Cardiac fibroblast (primary cell): ENCODE results near the gene CDHR2.
"Not testable (repeated sequence)": the region's sequence is repeated elsewhere in the genome, so short reads cannot be mapped to it uniquely, and the experiment has no call there.

ENCODE experiments used
- DNase-seq, 2 donors: peaks; one replicate each; pipeline versions ENCODE4 v3.0.0 to v3.0.0-alpha.2; 2010; ENCODE audit warnings: low read depth in 2 of 2
- H3K4me3 ChIP-seq, 2 donors: replicated peaks in 1 of 2; 1 replicate in 1 of 2; 2 replicates in 1 of 2; pipeline ENCODE4 v1.5.1; 2011; ENCODE audit warnings: low read depth in 2 of 2, low read length in 2 of 2, mild to moderate bottlenecking in 2 of 2, moderate library complexity in 1 of 2
- TF ChIP-seq, protein P1 (sequence below): IDR thresholded peaks from one replicate; pipeline ENCODE4 v1.5.1; 2011; ENCODE audit warnings: low read depth, mild to moderate bottlenecking, low read length, inconsistent platforms

CDHR2 gene

DNA sequence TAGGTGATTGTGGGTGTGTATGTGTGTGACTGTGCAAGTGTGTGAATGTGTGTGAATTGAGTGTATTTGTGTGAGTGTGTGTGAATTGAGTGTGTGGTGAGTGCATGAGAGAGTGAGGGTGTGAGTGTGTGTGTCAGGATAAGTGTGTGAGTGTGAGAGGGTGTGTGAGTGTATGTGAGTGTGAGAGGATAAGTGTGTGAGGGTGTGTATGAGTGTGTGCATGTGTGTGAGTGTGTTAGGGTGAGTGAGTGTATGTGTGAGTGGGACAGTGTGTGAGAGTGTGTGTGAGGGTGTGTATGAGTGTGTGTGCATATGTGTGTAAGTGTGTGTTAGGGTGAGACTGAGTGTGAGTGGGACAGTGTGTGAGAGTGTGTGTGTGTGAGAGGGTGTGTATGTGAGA lies 39.2 kb downstream of the CDHR2 start:
- no peak overlapping the region for H3K4me3 ChIP-seq
- TF ChIP-seq, protein P1, sequence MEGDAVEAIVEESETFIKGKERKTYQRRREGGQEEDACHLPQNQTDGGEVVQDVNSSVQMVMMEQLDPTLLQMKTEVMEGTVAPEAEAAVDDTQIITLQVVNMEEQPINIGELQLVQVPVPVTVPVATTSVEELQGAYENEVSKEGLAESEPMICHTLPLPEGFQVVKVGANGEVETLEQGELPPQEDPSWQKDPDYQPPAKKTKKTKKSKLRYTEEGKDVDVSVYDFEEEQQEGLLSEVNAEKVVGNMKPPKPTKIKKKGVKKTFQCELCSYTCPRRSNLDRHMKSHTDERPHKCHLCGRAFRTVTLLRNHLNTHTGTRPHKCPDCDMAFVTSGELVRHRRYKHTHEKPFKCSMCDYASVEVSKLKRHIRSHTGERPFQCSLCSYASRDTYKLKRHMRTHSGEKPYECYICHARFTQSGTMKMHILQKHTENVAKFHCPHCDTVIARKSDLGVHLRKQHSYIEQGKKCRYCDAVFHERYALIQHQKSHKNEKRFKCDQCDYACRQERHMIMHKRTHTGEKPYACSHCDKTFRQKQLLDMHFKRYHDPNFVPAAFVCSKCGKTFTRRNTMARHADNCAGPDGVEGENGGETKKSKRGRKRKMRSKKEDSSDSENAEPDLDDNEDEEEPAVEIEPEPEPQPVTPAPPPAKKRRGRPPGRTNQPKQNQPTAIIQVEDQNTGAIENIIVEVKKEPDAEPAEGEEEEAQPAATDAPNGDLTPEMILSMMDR, result no peak
- DNase-seq, result no peak

DNA sequence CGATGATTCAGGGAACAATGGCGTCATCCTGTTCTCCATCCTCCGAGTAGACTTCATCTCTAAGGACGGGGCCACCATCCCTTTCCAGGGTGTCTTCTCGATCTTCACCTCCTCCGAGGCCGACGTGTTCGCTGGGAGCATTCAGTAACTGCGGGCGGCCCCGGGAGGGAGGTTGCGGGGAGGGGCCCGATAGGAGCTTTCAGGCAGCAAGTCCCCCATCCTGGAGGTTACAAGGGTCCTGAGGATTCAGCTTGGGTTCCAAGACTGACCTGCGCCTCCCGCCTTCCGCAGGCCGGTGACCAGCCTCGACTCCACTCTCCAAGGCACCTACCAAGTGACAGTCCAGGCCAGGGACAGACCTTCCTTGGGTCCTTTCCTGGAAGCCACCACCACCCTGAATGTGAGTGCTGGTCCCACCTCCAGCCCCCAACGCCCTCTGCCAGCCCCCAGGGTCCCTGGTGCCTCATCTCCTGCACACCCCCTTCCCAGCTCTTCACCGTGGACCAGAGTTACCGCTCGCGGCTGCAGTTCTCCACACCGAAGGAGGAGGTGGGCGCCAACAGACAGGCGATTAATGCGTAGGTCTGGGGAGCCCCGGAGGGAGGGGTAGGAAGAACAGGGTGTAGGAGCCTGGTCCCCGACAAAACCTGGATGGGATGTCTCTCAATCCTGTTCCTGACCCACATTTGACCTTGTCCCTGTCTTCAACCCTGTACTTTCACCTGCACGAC lies 40.1 kb downstream of the CDHR2 start:
- TF ChIP-seq, protein P1, result no peak
- DNase-seq, result no peak
- no peak overlapping the region for H3K4me3 ChIP-seq

DNA sequence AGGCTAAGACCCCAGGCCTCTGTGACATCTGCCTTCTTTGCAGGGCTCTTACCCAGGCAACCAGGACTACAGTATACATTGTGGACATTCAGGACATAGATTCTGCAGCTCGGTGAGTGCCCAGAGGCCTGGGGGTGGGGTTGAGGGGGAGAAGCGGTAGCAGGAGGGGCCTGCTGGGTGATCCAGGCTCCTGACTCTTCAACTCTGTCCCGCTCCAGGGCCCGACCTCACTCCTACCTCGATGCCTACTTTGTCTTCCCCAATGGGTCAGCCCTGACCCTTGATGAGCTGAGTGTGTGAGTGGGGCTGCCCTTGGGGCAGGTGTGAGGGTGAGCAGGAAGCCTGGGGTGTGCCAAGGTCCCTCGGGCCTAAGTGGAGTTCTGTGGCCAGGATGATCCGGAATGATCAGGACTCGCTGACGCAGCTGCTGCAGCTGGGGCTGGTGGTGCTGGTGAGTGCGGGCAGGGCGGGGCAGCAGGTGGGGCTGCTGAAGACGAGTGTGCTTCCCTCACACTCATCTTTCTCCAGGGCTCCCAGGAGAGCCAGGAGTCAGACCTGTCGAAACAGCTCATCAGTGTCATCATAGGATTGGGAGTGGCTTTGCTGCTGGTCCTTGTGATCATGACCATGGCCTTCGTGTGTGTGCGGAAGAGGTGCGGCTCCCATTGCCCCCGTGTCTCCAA lies 41.0 kb downstream of the CDHR2 start:
- no peak for DNase-seq
- TF ChIP-seq, protein P1, result no peak
- no peak overlapping the region for H3K4me3 ChIP-seq

DNA sequence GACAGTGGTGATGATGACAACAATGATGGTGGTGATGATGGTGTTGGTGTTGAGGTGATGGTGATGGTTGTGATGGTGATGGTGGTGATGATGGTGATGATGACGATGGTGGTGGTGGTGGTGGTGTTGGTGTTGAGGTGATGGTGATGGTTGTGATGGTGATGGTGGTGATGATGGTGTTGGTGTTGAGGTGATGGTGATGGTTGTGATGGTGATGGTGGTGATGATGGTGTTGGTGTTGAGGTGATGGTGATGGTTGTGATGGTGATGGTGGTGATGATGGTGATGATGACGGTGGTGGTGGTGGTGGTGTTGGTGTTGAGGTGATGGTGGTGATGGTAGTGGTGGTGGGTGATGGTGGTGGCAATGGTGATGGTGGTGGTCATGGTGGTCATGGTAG lies 42.5 kb downstream of the CDHR2 start:
- not testable (repeated sequence) for DNase-seq, H3K4me3 ChIP-seq

DNA sequence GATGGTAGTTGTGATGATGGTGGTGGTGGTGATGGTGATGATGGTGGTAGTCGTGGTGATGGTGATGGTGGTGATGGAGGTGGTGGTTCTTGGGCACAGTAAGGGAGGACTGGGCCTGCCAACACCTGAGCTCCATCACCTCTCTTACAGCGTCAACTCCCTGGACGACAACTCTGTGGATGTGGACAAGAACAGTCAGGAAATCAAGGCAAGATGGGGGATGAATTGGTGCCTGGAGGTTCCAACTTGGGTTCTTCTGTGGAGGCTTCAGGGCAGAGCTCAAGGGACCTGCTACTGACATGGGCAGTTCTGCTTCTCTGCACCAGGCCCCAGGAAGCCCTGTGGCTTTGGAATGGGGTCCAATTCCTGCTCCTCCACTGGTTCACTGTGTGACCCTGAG lies 43.4 kb downstream of the CDHR2 start:
- TF ChIP-seq, protein P1, result no peak
- H3K4me3 ChIP-seq, result no peak overlapping the region
- DNase-seq, result no peak

DNA sequence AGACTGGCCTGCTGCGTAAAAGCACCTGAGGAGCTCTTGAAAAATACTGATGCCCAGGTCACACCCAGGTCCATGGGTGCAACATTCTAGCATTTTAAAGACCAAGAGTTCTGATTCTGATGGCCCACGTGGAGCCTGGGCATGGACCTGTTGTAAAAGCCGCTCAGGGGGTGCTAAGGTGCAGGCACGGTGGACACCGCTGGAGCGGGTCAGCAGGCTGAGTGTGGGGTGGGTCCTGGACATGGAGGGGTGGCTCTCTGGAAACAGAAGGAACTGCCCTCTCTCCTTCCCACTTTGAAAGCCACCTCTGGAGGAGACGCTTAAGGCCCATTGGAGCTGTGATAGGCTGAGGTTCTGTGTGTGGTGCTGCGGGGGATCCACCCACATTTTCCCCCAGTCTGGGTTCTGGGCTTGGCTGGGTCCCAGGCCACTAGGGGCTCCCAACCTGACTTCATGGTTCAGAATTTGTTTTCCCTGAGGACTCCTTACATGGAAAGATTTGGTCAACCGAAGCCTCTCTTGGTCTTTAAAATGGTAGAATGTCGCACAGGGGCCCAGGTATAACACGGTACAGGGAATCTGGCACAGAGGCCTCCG lies 44.2 kb downstream of the CDHR2 start:
- no peak overlapping the region for H3K4me3 ChIP-seq
- DNase-seq, result no peak
- TF ChIP-seq, protein P1, result no peak

DNA sequence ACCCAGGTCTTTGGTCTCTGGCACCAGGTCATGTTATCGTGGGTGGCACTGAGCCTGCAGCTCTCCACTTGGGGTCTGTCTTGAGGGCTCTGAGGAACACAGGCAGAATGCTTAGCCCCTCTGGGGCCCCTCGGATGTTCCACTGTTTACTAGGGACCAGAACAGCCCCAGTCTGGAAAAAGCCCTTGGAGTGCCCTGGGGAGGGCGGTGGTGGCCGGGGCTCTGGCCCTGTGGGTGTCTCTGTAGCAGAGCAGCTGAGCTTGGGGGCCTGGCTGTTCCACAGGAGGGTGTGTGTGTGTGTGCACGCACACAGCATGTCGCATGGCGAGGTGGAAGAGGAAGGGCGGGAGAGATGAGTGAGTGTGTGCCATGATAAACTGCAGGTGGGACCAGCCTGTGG lies 45.4 kb downstream of the CDHR2 start:
- no peak for DNase-seq
- H3K4me3 ChIP-seq, result no peak overlapping the region

More for the DNA sequence above, 45.4 kb downstream of the CDHR2 start:
- TF ChIP-seq, protein P1, result no peak
